ENCODE results near the gene TMCC1. TPM values are rescaled to one million over a fixed set of nuclear protein-coding genes. Genes with fewer than 3 reads are reported as not detected.

The TMCC1 gene
- total and polyA plus RNA-seq, 4 donors = 10.2 to 60.0 (median 11.0) TPM

DNA sequence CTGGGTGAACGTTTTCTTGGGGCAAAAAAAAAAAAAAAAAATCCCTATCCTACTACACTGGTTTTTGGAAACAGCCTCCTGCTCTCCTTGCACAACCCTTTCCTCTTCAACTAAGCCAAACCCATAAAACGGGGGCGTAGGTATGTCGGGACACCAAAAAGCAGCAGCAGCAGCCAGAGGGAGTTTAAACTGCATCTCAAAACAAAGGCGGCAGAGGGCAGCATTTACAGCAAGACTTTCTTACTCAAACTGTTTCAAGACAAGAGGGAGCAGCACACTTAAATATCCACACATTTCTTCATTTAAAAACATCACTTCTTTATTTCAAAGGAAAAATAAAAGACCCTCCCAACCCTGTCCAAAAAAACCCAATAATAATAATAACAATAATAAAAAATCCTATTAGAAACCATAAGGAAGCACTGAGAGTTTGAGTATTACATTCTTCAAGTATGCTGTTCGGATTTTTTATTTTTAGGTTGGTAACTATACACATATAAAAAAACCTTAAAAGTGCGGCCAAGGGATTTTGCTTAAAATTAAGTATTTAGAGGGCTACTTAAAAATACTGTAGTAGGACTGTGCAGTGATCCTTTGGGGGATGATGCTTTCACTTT lies 243.1 kb downstream of the TMCC1 start:
- Histone ChIP-seq H3K27ac (ENCODE audit: low read depth in 1 of 2, low read length in 2 of 2) (no peak overlapping the region), H3K9ac (ENCODE audit: low read depth in 1 of 2, low read length in 2 of 2) (no peak overlapping the region), H3K4me1 (ENCODE audit: control insufficient read depth in 4 of 4, insufficient read depth in 4 of 4, low read length in 3 of 4) (peaks cover 0 to 6% (median under 1%) of the 10 kb centered on the region in 4 donors), H3K36me3 (ENCODE audit: control insufficient read depth in 4 of 4, insufficient read depth in 3 of 4, low read depth in 1 of 4, low read length in 3 of 4) (peaks cover 5 to 28% (median 6%) of the 10 kb centered on the region in 4 donors), H3K4me3 (ENCODE audit: low read depth in 1 of 3, low read length in 3 of 3) (no peak overlapping the region), H3K9me3 (ENCODE audit: control insufficient read depth in 4 of 4, low read length in 3 of 4) (no peaks in the 10 kb centered on the region), H3K27me3 (ENCODE audit: control insufficient read depth in 4 of 4, insufficient read depth in 4 of 4, low read length in 3 of 4) (no peaks in the 10 kb centered on the region)
- peak; percentile 63 for DNase-seq (ENCODE audit: low spot score)
- TF ChIP-seq FOXA1 (IDR thresholded peaks at IDR 0.05) (no peak), HNF4A (conservative IDR thresholded peaks at IDR 0.05) (peak in 1 of 2 donors; percentile 17), REST (IDR thresholded peaks at IDR 0.05) (no peak), EGR1 (IDR thresholded peaks at IDR 0.05; ENCODE audit: low read depth in 2 of 2) (peak; percentile 85 to 86), GABPA (IDR thresholded peaks at IDR 0.05 in 1 of 2, conservative IDR thresholded peaks at IDR 0.05 in 1 of 2) (no peak), CTCF (IDR thresholded peaks at IDR 0.05; ENCODE audit: low read depth, low read length, missing input control) (peak; percentile 69), TAF1 (conservative IDR thresholded peaks at IDR 0.05) (no peak), SP1 (IDR thresholded peaks at IDR 0.05) (no peak), RAD21 (IDR thresholded peaks at IDR 0.05) (peak; percentile 89 to 92), RXRA (IDR thresholded peaks at IDR 0.05) (no peak)
- 31% methylated on average over 7 of the region's 7 CpGs for WGBS

- no peak overlapping the region for H3K4me3 ChIP-seq (ENCODE audit: low read depth in 1 of 3, low read length in 3 of 3)
- peaks cover 0 to 3% (median under 1%) of the 10 kb centered on the region in 4 donors for H3K4me1 ChIP-seq (ENCODE audit: control insufficient read depth in 4 of 4, insufficient read depth in 4 of 4, low read length in 3 of 4)
- H3K27me3 ChIP-seq (ENCODE audit: control insufficient read depth in 4 of 4, insufficient read depth in 4 of 4, low read length in 3 of 4) = no peaks in the 10 kb centered on the region
- H3K9me3 ChIP-seq (ENCODE audit: control insufficient read depth in 4 of 4, low read length in 3 of 4) = no peaks in the 10 kb centered on the region
- 90% methylated on average over 3 of the region's 3 CpGs for WGBS
- no peak overlapping the region for H3K9ac ChIP-seq (ENCODE audit: low read depth in 1 of 2, low read length in 2 of 2)
- H3K27ac ChIP-seq (ENCODE audit: low read depth in 1 of 2, low read length in 2 of 2) = no peak overlapping the region
- DNase-seq (ENCODE audit: low spot score) = no peak
- TF ChIP-seq HNF4G (IDR thresholded peaks at IDR 0.05) = no peak
- TF ChIP-seq GABPA (IDR thresholded peaks at IDR 0.05 in 1 of 2, conservative IDR thresholded peaks at IDR 0.05 in 1 of 2) = no peak
- TF ChIP-seq, protein P1, sequence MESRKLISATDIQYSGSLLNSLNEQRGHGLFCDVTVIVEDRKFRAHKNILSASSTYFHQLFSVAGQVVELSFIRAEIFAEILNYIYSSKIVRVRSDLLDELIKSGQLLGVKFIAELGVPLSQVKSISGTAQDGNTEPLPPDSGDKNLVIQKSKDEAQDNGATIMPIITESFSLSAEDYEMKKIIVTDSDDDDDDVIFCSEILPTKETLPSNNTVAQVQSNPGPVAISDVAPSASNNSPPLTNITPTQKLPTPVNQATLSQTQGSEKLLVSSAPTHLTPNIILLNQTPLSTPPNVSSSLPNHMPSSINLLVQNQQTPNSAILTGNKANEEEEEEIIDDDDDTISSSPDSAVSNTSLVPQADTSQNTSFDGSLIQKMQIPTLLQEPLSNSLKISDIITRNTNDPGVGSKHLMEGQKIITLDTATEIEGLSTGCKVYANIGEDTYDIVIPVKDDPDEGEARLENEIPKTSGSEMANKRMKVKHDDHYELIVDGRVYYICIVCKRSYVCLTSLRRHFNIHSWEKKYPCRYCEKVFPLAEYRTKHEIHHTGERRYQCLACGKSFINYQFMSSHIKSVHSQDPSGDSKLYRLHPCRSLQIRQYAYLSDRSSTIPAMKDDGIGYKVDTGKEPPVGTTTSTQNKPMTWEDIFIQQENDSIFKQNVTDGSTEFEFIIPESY (IDR thresholded peaks at IDR 0.05) = no peak
- TF ChIP-seq FOXA2 (IDR thresholded peaks at IDR 0.05) = no peak
- no peak for TF ChIP-seq HNF4A (conservative IDR thresholded peaks at IDR 0.05)
- no peak for TF ChIP-seq RAD21 (IDR thresholded peaks at IDR 0.05)
- TF ChIP-seq, protein P2, sequence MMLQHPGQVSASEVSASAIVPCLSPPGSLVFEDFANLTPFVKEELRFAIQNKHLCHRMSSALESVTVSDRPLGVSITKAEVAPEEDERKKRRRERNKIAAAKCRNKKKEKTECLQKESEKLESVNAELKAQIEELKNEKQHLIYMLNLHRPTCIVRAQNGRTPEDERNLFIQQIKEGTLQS (IDR thresholded peaks at IDR 0.05) = no peak
- no peak for TF ChIP-seq SP1 (IDR thresholded peaks at IDR 0.05)
- no peak for TF ChIP-seq TAF1 (conservative IDR thresholded peaks at IDR 0.05)
- no peak for TF ChIP-seq CTCF (IDR thresholded peaks at IDR 0.05; ENCODE audit: low read depth, low read length, missing input control)
- peaks cover 0 to 21% (median 6%) of the 10 kb centered on the region in 4 donors for H3K36me3 ChIP-seq (ENCODE audit: control insufficient read depth in 4 of 4, insufficient read depth in 3 of 4, low read depth in 1 of 4, low read length in 3 of 4)
These were observed 245.1 kb downstream of the TMCC1 start for GRCh38 chr3:129648391-129648790.

Data from liver (tissue), 9 donors.